Activated naive CD4-positive, alpha-beta T cell treated with anti-CD3 and anti-CD28 coated beads, Interleukin-2, amount 50 U/mL, for 72 hours (primary cell): ENCODE measurements around the gene SLC22A23. TPM values are rescaled to one million over a fixed set of nuclear protein-coding genes. Genes with fewer than 3 reads are reported as not detected.

Experiments used
- ATAC-seq, 2 donors: fragments of 150-1000 bp; cut with Tn5 transposase; 2 replicates each; pipeline ENCODE4 v1.10.0; 2021; ENCODE audit warnings: mild to moderate bottlenecking in 2 of 2, moderate library complexity in 2 of 2
- DNase-seq, 2 donors: peaks; one replicate each; pipeline ENCODE4 v3.0.0; 2021 to 2022; ENCODE audit warnings: low spot score in 2 of 2
- H3K27ac Mint-ChIP-seq, 2 donors: one replicate each; pipeline ENCODE4 v1.8.0; 2022; ENCODE audit warnings: mild to moderate bottlenecking in 2 of 2, mixed read lengths in 2 of 2
- H3K36me3 Mint-ChIP-seq, 2 donors: one replicate each; pipeline ENCODE4 v1.8.0; 2022; ENCODE audit warnings: mixed read lengths in 2 of 2
- H3K9me3 Mint-ChIP-seq, 2 donors: one replicate each; pipeline ENCODE4 v1.8.0; 2022; ENCODE audit warnings: mixed read lengths in 2 of 2
- total RNA-seq, 2 donors: library from RNA; stranded (reverse); gene quantifications; one replicate each; pipeline ENCODE4 v1.2.3, GENCODE V29; 2022

SLC22A23 gene
- total RNA-seq, 2 donors from 2014 or later: 0.27 to 0.72 TPM

DNA sequence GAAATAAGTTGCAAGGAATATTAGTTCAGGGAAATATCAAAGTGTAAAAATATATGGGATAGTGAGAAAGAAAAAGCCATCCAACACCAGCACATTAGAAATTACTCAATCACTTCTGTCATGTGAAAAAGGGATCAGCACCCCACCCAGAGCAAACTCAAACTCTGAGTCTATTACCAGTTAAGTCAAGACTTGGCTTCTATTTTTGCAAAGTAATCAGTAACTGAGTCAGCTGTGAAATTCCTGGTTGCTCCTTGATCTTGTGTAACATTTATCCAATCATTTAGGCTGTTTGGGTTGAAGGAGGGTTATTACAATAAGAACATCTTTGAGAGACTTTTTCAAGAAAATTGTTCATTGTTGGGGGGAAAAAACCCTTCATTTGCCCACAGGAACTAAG, 51.2 kb downstream of the SLC22A23 start:
- no peaks in the 10 kb centered on the region for H3K36me3 Mint-ChIP-seq
- DNase-seq (no peak), ATAC-seq (no peak)
- H3K27ac Mint-ChIP-seq: no peak overlapping the region
- H3K9me3 Mint-ChIP-seq: no peaks in the 10 kb centered on the region

DNA sequence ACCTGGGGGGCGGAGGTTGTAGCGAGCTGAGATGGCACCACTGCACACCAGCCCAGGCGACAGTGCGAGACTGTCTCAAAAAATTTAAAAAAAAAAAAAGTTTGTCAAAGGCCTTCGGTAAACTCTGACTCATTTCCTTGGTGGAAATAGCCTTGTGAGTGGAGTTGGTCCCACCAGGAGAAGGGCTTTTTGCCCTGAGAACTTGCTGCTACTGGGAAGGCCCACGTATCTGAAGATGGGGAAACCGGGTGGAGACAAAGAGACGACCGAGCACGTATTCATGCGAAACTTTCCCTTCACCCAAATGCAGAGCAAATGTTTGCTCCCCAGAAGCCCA, 51.7 kb downstream of the SLC22A23 start:
- H3K36me3 Mint-ChIP-seq: no peaks in the 10 kb centered on the region
- no peak for ATAC-seq
- no peaks in the 10 kb centered on the region for H3K9me3 Mint-ChIP-seq
- no peak for DNase-seq
- no peak overlapping the region for H3K27ac Mint-ChIP-seq

DNA sequence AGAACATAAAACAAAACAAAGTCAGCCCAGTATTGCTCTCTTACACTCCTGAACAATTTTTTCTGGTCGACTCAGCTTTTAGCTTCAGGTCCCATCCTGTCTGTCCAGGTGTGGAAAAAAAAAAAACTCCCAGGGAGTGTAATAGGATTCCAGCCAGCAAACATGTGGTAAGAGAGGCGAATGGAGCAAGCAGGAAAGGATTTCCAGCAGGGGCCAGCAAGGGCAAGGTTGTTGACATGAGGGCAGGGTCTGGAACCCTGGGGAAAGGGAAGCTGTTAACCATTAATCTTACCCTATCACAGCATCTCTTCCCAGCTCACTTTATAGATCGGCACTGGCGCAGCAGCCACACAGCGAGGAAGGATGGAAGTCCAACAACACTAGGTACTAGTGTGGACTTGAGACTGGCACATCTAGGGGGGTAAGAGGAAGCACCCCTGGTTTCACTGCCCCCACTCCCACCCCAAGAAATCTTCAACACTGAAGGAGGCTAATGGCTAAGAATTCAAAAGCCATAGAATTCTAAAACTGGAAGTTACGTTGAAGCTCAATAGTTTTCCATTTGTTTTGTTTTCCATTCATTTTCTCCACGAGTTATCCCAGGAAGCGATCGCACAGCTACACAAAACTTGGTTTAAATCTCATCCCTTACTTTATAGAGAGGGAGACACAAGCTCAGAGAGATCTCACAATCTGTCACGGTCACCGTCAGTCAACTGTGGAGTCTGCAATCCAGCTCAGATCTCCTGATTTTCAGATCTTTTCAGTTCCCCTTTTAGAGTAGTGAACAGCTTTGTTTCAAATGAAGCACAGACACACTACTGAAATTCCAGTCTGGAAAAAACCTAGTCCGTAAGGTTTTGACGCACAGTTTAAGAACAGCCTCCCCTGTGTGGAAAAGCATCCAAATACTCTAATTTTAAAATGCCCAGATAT, 53.3 kb downstream of the SLC22A23 start:
- Mint-ChIP-seq H3K9me3 (no peaks in the 10 kb centered on the region), H3K27ac (no peak overlapping the region), H3K36me3 (no peaks in the 10 kb centered on the region)
- ATAC-seq (no peak), DNase-seq (no peak)

DNA sequence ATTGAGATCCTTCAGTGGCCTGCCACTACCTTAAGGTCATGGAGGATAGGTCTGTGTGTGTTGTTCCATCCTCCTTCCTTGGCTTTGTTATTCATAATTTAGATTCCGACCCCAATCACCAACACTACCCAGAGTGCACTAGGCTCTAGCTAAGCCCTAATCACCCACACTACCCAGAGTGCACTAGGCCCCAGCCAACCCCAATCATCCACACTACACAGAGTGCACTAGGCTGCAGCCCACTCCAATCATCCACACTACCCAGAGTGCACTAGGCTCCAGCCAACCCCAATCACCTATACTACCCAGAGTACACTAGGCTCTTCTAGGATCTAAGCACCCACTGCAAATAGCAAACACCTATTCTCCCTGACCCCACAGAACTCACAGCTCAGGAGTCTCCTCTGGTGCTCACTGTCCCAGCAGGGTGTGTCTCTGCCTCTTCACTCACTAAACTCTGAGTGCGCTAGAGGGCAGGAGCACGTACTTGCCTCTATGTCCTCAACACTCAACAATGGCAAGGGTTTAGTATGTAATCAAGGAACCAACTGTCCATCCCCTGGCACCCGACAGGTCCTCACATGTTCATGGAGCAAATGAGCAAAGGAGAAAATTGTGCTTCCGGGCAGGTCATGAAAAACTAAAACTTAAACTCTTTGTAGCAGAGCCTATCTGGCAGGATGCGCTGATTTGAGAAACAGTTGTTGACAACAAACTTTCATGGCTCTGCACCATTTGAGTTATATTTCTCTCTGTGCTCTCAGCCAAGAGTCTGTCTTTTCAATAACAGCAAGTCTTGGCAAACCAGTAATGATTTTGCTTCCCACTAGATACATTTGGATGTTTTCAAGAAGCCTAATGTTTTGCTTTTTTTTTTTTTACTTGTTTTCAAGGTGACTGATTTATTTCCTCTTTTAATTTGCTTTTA, 54.3 kb downstream of the SLC22A23 start:
- Mint-ChIP-seq H3K27ac (peak overlapping the region in 1 of 2 donors; percentile 11), H3K9me3 (no peaks in the 10 kb centered on the region), H3K36me3 (no peaks in the 10 kb centered on the region)
- DNase-seq: no peak
- no peak for ATAC-seq

DNA sequence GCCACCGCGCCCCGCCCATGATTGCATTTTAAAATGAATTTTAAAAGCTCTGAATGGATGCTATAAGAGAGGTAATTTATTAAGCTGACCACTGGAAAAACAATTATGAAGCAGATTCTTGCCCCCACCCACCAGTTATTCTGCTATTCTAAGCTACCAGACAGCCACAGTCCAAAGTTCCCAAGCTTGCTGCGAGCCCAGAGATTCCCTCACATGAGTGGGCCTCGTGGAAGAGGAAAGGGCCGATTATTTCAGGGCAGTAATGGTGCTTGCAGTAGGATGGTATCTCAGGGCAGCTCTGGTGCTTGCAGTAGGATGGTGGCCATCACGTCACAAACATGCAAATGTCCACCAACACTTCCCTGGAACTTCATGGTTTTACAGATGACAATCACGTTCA, 56.7 kb downstream of the SLC22A23 start:
- DNase-seq: no peak
- ATAC-seq: no peak
- H3K9me3 Mint-ChIP-seq: no peaks in the 10 kb centered on the region
- H3K36me3 Mint-ChIP-seq: no peaks in the 10 kb centered on the region
- no peak overlapping the region for H3K27ac Mint-ChIP-seq

DNA sequence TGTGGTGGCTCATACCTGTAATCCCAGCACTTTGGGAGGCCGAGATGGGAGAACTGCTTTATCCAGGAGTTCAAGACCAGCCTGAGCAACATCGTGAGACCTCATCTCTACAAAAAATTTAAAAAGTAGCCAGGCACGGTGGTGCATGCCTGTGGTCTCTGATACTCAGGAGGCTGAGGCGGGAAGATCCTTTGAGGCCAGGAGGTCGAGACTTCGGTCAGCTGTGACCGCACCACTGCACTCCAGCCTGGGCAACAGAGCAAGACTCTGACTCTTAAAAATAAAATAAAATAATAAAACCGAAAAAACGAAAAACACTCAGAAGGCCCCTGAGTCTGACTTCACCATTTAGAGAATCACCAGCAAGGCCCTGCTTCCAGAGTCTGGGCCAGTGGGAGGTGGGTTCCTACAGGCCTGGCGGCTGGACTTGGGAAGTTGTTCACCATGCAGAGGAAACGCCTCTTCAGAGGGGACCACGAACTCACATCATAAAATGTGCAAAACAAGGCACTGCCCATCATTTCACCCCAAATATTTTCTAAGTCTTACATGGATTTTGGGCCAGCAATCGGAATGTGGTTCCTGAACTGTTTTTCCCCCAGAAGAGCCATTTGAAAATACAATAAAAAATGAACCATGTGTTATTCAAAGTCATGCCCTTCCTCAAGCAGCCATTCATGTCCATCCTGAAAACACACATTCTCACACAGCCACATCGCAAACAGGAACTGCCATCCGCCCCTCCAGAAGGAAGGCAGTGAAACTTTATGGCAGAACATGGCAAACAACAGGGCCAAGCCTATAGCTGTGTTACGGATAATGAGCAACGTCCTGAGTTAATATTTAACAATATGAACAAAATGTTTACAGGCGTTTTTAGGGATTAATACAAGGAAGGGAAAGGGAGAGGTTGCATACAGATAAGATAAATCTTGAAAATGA, 57.8 kb downstream of the SLC22A23 start:
- Mint-ChIP-seq H3K27ac (no peak overlapping the region), H3K36me3 (no peaks in the 10 kb centered on the region), H3K9me3 (no peaks in the 10 kb centered on the region)
- ATAC-seq: no peak
- no peak for DNase-seq

DNA sequence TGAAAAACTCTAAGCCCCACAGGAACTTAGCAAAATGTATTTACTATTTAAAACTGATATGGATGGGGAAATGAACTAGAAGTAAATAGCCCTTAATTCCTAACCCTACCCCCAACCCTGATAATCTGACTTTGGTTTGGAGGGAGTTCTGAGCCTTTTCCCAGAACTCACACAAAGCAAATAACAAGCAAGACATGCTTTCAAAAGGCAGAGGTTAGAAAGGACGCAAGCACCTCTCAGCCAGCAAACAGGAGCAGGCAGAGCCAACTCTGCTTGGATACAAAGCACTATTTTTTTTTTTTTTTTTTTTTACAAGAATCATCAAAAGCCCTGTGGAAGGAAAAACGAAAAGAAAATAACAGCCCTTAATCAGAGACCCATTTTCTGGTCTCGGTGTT, 58.7 kb downstream of the SLC22A23 start:
- no peaks in the 10 kb centered on the region for H3K9me3 Mint-ChIP-seq
- no peak overlapping the region for H3K27ac Mint-ChIP-seq
- DNase-seq (no peak), ATAC-seq (no peak)
- no peaks in the 10 kb centered on the region for H3K36me3 Mint-ChIP-seq

DNA sequence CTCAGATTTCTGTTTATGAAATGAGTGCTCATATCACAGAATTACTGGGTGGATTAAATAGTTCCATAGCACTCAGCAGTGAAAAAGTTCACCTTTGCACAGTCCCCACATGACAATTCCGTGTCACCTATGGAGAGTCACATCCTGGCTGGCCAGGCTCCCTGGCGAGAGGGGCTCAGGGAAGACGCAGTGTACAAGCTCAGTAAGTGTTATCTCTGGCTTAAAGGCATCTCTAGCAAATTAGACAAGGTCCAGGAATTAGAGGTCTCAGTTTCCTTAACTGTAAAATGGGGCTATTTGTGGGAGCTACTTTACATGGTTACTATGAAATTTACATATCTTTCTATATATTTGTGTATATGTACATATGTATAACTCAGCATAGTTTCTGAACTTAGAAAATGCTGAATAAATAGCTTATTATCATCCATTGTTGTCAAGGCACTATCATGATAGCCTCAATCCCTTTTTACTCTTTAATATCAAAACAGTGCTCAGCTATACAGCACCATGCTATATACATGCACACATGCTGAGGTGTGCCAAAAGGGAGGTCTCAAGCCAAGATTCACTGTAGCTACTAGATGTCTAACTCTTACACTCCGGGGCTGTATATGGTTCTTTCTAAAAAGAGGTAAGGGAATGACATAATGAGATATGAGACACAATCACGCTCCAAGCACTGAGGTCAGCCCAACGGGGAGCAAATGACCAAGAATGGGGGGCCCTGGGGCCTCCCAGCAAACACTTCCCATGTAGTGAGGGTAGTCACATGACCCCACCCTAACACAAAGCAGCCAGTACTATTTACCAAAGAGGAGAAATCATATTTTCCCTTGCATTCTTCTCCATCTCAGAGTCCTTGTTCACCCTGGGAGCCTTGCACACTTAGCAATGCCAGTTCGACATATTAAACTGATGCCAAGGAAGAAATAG, 59.4 kb downstream of the SLC22A23 start:
- Mint-ChIP-seq H3K27ac (no peak overlapping the region), H3K9me3 (no peaks in the 10 kb centered on the region), H3K36me3 (no peaks in the 10 kb centered on the region)
- no peak for DNase-seq
- no peak for ATAC-seq

DNA sequence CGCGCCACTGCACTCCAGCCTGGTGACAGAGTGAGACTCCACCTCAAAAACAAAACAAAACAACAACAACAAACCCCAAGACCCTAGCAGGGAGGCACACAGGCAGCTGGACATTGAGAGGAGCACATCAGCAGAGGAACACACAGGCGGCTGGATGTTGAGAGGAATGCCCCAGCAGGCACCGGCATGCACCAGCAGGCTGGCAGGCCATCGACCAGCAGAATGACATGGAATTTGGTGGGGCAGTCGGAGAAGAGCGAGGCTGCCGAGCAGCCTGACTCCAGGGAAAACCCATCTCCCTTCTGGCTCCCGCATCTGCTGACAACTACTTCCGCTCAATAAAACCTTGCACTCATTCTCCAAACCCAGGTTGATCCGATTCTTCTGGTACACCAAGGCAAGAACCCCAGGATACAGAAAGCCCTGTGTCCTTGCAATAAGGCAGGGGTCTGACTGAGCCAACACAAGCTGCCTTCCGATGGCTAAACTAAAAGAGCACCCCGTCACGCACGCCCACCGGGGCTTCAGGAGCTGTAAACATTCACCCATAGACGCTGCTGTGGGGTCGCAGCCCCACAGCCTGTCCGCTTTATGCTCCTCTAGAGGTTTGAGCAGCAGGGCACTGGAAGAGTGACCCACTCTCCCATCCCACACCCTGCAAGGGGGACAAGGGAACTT, 60.2 kb downstream of the SLC22A23 start:
- Mint-ChIP-seq H3K9me3 (no peaks in the 10 kb centered on the region), H3K27ac (no peak overlapping the region), H3K36me3 (no peaks in the 10 kb centered on the region)
- DNase-seq (no peak), ATAC-seq (no peak)

DNA sequence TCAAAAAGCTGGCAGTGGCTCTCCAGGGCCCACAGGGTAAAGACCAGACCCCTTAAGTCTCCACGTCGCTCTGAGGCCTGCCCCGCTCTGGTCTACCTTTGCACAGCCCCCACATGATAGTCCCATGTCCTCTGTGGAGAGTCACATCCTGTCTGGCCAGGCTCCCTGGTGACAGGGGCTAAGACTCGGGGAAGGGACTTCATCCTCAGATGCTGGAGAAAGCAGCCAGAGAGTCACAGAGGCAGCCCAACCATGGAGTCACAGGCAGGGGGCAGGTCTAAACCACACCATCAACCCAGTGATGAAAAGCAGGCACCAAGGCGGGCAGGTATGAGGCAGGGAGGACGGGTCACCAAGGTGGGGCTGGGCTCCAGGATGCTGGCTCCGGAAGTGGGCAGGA, 62.2 kb downstream of the SLC22A23 start:
- no peaks in the 10 kb centered on the region for H3K9me3 Mint-ChIP-seq
- no peaks in the 10 kb centered on the region for H3K36me3 Mint-ChIP-seq
- peak overlapping the region in 1 of 2 donors; percentile 17 for H3K27ac Mint-ChIP-seq
- DNase-seq: peak in 1 of 2 donors; percentile 33
- no peak for ATAC-seq

DNA sequence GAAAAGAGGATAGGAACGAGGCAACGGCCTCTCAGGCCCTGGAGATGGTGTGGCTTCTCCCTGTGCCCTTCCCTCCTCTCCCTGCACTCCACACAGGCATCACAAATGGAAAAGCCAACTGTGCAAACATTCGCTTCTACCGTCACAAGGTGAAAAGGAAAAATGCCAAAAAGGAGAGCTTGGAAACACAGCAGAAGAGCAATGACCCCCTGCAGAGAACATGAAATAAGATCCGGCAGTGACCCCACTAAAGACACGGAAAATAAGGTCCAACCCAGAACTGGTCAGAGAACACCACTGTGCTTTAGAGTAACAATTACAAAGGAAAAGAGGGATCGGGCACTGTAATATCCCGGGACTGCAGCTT, 63.0 kb downstream of the SLC22A23 start:
- H3K36me3 Mint-ChIP-seq: no peaks in the 10 kb centered on the region
- H3K27ac Mint-ChIP-seq: no peak overlapping the region

DNA sequence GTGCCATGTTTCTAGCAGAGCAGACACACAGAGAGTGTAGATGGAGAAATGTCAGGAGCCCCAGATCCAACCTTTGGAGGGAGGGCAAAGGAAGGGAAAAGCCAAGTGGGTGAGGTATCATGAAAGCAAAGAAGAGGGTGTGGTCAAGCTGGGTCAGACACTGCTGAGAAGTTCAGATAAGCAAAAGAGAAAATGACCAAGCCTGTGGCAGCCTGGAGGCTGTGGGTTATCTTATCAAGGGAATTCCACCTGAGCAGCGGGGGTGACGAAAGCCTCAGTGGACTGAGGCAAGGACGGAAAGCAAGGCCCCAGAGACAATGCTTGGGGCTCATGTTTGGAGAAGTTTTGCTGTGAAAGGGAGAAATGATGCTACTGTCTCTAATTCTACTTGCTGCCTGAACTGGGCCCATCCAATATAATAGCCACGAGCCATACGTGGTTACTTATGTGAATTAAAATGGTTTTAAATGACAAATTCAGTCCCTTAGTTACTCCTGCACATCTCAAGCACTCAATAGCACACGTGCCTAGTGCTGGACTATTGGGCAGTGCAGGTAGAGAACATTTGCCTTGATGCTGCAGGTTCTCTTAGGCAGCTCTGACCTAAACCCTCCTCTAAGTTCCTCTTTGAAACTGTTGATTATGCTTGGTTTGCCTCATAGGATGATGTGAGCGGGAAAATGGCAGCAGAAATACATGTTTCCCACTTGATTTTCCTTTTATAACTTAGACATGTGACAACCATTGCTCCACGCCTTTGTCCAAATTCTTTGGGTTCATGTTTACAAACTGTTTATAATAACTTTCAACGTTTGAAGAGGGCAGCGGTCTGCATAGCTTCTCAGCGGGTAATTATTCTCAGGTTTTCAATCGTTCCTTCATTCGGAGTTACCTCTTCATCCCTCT, 63.7 kb downstream of the SLC22A23 start:
- H3K9me3 Mint-ChIP-seq: no peaks in the 10 kb centered on the region
- H3K27ac Mint-ChIP-seq: no peak overlapping the region
- no peaks in the 10 kb centered on the region for H3K36me3 Mint-ChIP-seq
- ATAC-seq (no peak), DNase-seq (no peak)

More for the DNA sequence above, 63.0 kb downstream of the SLC22A23 start:
- DNase-seq (no peak), ATAC-seq (no peak)
- H3K9me3 Mint-ChIP-seq: no peaks in the 10 kb centered on the region

DNA sequence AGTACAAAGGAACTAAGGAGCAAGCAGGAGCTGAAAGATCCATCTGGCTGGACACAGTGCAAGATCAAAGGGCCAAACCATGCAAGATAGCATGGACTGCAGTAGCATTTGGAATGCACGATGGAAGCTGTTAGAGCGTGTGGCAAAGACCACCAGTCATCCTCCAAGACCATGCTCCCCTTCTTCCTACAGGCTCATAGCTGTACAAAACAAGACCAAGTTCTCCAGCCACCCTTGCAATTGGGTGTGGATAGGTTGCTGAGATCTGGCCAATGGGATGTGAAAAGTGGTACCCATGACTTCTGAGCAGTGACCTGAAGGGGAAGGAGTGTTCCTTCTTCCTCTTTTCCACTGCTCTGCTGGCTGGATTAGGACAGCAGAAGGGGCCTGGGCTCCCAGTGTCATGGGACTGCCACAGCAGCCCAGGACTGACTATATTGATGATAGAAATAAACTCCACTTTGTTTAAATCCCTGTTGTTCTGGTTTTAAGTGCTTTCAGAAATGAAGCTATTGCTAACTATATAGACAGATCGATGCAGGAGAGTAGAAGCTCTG, 64.9 kb downstream of the SLC22A23 start:
- H3K36me3 Mint-ChIP-seq: no peaks in the 10 kb centered on the region
- DNase-seq: no peak
- H3K9me3 Mint-ChIP-seq: no peaks in the 10 kb centered on the region
- ATAC-seq: no peak
- H3K27ac Mint-ChIP-seq: no peak overlapping the region

DNA sequence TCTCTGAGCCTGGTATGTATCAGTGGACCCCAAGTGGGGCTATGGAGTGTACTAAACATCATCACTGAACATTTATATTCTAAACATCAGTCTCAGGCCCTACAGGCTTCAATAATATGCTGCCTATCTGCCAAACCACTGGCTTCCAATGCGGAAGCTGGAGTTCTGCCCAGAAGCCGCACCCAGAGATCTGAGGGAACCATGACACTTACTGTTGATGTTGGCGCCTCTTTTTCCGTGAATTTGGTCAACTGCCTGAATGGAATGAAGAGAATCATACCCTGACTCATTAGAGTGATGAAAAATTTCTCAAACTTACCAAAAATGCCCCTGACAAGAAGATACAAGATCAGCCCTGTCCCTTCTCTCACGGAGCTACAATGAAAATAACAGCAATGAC, 66.2 kb downstream of the SLC22A23 start:
- no peak for DNase-seq
- no peak overlapping the region for H3K27ac Mint-ChIP-seq
- no peak for ATAC-seq
- no peaks in the 10 kb centered on the region for H3K36me3 Mint-ChIP-seq
- H3K9me3 Mint-ChIP-seq: no peaks in the 10 kb centered on the region
